GM21381 (cell line): Measurements from ENCODE around the gene MANSC4.
"Not testable (repeated sequence)": the region's sequence is repeated elsewhere in the genome, so short reads cannot be mapped to it uniquely, and the experiment has no call there.

Experiments used
- ATAC-seq: cut with Tn5 transposase; IDR thresholded peaks from one replicate; pipeline ENCODE4 v1.9.1; 2021; ENCODE audit warnings: mild to moderate bottlenecking, moderate library complexity; ENCODE audit not compliant: unreplicated experiment

MANSC4 gene

DNA sequence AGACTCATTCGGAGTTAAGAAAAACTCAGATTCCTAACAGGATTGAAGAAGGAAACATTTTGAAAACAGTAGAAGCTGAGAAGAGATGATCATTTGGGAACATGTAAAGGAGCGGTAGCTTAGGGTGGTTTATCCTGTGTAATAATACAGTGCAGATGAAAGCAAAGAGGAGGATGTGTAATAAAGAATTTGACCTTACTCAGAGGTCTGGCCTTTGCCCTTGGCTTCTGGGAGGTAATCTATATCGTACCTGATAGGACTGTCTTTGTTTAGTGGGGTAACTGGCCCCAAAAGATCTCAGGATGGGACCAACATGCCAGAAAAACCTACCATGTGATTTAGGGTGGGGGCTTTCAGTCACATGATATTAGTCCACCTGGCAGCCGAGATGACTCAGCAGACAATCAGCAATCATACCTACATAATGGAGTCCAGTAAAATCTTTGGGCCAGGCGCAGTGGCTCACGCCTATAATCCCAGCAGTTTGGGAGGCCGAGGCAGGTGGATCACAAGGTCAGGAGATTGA lies 23.3 kb downstream of the MANSC4 start:
- ATAC-seq, result no peak

DNA sequence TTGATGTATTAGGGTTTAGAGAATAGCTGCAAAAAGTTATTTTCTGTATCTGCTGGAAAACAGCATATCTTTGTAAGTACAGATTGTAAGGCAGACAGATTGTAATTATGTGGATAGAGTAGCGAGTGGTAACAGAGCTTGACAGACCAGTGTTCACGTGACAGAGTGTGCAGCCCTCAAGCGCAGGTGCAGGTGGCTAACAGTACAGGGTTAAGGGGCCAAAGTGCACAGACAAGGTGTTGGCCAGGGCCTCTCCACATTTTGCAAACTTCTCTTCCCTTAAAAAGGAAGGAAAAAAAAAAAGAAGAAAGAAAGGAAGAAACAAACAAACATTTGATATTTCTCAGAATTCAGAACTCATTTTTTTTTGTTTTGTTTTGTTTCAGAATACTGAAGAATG lies 25.2 kb downstream of the MANSC4 start:
- no peak for ATAC-seq

DNA sequence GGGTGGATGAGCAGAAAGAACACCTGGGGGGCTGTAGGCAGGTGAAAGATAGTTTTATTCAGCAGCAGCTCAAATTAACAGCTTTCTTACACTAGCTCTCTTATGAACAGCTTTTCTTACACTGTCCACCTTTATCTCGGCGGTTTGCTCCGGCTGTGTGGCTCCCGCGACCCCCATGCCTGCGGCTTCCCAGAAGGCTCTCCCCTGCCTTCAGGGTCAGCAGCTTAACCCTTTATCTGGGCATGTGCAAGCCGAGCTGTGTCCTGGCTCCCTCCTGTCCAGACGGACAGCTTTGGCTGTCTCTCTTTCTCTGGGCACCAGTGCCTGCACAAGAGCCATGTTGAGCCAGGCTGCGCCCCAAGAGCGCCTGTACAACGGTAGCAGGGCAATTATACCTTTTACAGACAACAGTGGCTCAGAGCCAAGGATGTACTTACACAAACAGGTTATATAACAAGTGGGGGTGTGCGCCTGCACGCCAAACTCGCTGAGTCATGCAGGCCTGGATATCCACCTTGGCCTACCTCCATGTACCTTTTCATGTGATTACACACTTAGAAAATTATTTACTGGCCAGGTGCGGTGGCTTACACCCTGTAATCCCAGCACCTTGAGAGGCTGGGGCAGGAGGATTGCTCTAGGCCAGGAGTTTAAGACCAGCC lies 28.5 kb downstream of the MANSC4 start:
- ATAC-seq, result no peak

DNA sequence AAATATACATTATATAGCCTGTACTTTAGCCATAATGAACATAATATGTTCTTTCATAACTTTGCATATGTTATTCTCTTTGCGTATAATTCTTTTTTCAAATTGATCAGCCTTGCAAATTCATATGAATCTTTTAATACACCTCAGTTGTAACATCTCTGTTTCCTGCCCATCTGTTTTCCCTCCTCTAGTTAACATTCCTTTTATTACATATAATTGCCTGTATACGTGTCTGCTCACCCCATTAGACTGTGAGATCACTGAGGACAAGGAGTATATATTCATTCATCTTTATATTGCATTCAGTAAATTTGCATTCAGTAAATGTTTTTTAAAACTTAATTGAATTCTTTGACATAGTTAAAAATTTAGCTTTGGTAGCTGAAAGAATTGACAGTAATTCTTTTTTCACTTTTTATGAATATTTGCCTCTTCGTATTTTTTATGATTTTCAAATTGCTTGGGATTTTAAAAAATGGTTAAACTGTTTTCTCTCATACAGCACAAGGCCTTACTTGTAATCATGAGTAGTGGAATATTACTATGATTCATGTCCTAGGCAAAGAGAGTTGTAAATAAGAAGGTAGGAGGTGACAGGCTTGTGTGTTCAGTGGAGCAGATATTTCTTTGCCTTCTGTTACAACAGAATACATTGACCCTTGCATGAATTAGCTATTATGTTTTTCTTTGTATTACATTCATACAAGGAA lies 32.8 kb downstream of the MANSC4 start:
- ATAC-seq, result no peak

DNA sequence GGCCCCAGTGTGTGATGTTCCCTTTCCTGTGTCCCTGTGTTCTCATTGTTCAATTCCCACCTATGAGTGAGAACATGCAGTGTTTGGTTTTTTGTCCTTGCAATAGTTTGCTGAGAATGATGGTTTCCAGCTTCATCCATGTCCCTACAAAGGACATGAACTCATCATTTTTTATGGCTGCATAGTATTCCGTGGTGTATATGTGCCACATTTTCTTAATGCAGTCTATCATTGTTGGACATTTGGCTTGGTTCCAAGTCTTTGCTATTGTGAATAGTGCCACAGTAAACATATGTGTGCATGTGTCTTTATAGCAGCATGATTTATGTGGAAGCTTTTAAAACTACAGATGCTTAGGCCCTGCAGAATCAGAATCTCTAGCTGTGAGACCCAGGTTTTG lies 34.3 kb downstream of the MANSC4 start:
- ATAC-seq, result not testable (repeated sequence)

DNA sequence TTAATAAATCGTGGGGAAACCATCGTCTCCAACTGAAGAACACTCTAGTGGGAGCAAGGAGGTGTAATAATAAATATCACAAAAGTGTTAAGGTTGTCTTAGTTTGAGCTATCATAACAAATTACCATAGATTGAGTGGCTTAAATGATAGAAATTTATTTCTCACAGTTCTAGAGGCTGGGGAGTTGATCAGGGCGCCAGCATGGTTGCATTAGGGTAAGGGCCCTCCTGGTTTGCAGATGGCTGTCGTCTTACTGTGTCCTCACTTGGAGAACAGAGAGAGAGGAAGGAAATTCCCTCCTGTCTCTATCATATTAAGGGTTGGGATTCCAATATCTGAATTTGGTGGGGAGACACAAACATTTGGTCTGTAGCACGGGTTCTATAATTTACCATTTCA lies 36.4 kb downstream of the MANSC4 start:
- no peak for ATAC-seq

DNA sequence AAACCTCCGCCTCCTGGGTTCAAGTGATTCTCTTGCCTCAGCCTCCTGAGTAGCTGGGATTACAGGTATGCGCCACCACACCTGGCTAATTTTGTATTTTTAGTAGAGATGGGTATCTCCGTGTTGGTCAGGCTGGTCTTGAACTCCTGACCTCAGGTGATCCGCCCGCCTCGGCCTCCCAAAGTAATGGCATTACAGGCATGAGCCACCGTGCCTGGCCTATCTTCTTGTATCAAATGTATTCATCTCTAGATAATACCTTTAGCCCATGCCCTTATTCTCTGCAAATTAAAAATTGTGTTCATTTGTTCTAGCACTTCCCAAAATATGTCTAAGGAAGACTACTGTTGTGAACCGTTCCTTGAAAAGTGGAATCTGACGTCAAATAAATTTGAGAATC lies 45.7 kb downstream of the MANSC4 start:
- not testable (repeated sequence) for ATAC-seq

DNA sequence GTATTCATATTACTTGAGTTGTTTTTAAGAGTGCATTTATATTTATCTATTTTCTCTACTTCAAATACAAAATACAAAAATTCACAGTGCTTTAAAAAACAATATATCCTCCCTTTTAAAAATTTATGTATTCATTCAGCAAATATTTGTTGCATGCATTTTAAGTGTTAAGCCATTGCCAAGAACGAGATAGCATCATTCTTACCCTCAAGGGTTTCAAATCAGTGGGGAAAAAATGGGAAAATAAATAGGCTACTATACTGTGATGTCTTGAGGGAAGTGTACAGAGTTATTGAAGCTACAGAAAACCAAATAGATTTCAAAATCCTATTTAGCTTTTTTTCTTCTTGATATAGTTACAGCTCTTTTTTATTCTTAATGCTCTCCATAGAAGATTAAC lies 46.2 kb downstream of the MANSC4 start:
- ATAC-seq, result no peak

DNA sequence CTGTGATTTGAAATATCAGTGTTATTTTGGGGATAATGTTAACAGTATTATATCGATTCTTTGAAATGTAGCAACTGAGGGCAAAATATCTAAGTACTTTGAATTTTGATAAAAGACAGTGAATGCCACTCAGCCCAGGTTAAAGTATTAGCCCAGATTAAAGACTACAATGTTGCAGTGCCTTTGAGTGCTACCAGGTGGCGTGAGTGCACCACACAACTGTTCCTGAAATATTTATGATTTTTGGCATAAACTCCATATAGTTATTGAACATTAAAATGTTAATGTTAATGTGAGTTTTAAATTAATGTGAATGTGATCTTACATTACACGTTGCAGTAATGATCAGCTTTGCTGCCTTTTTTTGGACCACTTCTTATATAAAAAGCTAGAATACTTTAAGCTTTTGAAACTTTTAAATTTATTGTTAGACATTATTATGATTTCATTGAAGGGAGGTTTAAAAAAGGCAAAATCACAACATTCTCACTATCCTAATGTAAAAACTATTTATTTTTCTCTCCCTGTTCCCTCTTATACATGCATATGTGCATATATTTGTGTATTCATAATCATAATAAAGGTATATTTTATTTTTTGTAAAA lies 46.9 kb downstream of the MANSC4 start:
- no peak for ATAC-seq

DNA sequence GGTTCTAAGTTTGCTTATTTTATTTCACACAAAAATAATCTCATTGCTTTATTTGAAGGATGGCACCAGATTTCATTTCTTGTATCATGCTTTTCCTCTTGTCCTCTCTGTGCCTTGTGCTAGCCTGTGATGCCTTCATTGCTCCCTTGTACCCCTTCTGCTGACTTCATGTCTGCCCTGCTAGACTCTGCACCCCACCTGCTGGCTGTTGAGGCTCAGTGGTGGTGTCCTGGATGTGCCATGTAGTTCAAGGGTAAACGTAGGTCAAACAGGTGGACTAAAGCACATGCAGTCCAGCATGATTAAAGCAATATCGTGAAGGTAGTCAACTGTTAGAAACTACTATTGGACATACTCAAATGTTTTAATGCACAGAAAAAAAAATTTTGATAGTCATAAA lies 47.8 kb downstream of the MANSC4 start:
- ATAC-seq, result no peak

DNA sequence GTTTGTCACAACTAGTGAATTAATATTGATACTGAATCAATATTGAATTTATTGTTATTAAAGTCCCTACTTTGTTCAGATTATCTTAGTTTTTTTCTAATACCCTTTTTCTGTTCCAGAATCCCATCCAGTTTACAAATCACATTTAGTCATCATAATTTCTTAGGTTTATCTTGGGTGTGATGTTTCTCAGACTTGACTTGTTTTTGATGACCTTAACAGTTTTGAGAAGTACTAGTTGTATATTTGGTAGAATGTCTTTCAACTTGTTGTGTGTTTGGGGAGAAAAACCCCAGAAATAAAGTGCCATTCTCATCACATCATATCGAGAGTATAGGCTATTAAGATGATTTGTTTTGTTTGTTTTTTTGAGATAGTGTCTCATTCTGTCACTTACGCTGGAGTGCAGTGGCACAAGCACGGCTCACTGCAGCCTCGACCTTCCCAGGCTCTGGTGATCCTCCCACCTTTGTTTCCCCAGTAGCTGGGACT lies 49.9 kb downstream of the MANSC4 start:
- no peak for ATAC-seq

DNA sequence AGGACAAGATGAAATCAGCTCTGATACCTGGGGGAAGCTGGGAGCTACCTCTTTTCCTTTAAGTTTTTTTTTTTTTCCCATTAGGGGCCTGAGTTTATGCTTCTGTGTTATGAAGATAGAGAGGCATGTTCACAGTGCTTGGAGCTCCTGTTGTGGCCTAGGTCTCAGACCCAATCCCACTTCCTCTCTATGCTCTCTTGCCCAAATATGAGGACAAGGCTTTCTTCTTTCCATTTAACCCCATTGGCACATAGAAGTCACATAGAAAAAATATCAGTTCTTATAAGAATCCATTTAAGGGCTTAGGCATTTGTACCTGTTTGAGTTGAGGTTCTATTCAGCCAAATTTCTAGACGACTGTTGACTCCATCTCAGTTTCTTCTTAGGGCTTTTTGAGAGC lies 56.8 kb downstream of the MANSC4 start:
- ATAC-seq, result no peak
